Mesothelial cell of epicardium (in vitro differentiated cells): ENCODE data around the gene HBS1L. TPM values are rescaled to one million over a fixed set of nuclear protein-coding genes. Genes with fewer than 3 reads are reported as not detected.

Source experiments
- DNase-seq, 2 experiments: peaks; one replicate each; pipeline ENCODE4 v3.0.0; 2021; ENCODE audit warnings: low spot score in 2 of 2; ENCODE audit not compliant: unreplicated experiment in 2 of 2
- H3K27ac Mint-ChIP-seq: 2 replicates; pipeline ENCODE4 v1.8.0; 2021; ENCODE audit warnings: mixed read lengths
- H3K27me3 Mint-ChIP-seq: 2 replicates; pipeline ENCODE4 v1.8.0; 2021; ENCODE audit warnings: low read depth, mixed read lengths
- H3K36me3 Mint-ChIP-seq: 2 replicates; pipeline ENCODE4 v1.8.0; 2021; ENCODE audit warnings: mixed read lengths
- H3K4me1 Mint-ChIP-seq: 2 replicates; pipeline ENCODE4 v1.8.0; 2021; ENCODE audit warnings: mixed read lengths
- H3K4me3 Mint-ChIP-seq: 2 replicates; pipeline ENCODE4 v1.8.0; 2021; ENCODE audit warnings: mild to moderate bottlenecking, moderate library complexity, mixed read lengths
- H3K9me3 Mint-ChIP-seq: 2 replicates; pipeline ENCODE4 v1.8.0; 2021; ENCODE audit warnings: mixed read lengths
- total RNA-seq: library from RNA; stranded (reverse); gene quantifications from 3 replicates; pipeline ENCODE4 v1.2.1, GENCODE V29; 2021
- TF ChIP-seq, protein P1 (sequence below): fragments of 200-600 bp; sonication (generic); IDR thresholded peaks from one replicate; pipeline ENCODE4 v1.5.0; 2021; ENCODE audit warnings: antibody characterized with exemption; ENCODE audit not compliant: unreplicated experiment

The HBS1L gene
- total RNA-seq, 1 donor from 2014 or later = 75.7 TPM

DNA sequence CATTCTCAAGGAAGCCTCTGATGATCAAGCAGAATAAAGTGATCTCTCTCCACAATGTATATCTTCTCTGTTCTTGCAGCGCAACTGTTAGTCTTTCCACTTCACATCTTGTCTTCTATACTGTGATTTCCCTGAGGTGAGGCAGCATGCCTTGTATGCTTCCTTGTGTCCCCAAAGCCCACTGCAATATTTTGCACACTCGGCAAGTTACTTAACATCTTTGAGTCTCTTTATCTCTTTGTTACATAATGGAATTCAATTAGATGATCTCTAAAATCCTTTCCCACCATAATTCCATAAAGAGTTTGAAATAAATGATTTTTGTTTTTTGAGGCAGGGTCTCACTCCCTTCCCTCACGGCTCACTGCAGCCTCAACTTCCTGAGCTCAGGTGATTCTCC is 64.4 kb downstream of the HBS1L start:
- DNase-seq = no peak
- Mint-ChIP-seq H3K4me3 (no peak overlapping the region), H3K36me3 (peaks cover 10% of the 10 kb centered on the region), H3K27ac (no peak overlapping the region), H3K4me1 (no peaks in the 10 kb centered on the region), H3K27me3 (no peaks in the 10 kb centered on the region), H3K9me3 (peaks cover 3% of the 10 kb centered on the region)
- TF ChIP-seq, protein P1, sequence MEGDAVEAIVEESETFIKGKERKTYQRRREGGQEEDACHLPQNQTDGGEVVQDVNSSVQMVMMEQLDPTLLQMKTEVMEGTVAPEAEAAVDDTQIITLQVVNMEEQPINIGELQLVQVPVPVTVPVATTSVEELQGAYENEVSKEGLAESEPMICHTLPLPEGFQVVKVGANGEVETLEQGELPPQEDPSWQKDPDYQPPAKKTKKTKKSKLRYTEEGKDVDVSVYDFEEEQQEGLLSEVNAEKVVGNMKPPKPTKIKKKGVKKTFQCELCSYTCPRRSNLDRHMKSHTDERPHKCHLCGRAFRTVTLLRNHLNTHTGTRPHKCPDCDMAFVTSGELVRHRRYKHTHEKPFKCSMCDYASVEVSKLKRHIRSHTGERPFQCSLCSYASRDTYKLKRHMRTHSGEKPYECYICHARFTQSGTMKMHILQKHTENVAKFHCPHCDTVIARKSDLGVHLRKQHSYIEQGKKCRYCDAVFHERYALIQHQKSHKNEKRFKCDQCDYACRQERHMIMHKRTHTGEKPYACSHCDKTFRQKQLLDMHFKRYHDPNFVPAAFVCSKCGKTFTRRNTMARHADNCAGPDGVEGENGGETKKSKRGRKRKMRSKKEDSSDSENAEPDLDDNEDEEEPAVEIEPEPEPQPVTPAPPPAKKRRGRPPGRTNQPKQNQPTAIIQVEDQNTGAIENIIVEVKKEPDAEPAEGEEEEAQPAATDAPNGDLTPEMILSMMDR = no peak

DNA sequence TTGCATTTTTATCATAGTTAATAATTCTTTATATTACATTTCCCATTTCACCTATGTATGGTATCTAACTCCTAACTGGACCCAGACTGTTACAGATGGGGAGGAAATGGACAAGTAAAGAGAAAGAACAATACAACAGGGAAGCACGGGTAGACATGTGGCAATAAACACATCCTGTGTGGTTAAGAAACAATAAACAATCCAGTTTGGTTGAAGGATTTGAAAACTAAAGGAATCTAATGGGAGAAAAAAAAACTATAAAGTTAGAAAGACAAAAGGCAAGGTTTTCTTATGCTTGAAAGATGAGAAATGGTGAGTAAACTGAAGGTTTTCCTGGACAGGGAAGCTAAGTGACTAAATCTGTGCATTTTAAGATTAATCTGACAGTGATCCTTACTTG is 69.8 kb downstream of the HBS1L start:
- Mint-ChIP-seq H3K36me3 (peaks cover 29% of the 10 kb centered on the region), H3K27me3 (no peaks in the 10 kb centered on the region), H3K9me3 (peaks cover 3% of the 10 kb centered on the region), H3K4me3 (no peak overlapping the region), H3K4me1 (no peaks in the 10 kb centered on the region), H3K27ac (no peak overlapping the region)
- DNase-seq = no peak
- TF ChIP-seq, protein P1 = no peak

DNA sequence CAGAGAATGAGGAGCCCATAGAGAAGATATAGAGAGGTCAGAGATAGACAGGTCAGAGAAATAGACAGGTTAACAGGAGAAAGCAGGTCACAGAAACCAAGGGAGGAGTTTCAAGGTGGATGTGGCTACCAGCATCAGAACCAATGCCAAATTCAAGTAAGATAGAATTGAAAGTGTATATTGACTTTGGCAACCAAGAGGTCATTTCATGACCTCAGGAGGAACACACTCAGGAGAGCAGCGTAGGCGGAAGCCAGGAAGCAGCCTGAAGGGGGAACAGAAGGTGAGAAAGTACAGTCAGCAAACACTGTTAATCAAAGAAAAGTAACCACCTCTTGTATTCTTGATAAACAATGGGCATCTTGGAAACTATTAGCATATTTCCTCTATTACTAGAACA is 70.8 kb downstream of the HBS1L start:
- Mint-ChIP-seq H3K27ac (no peak overlapping the region), H3K36me3 (peaks cover 35% of the 10 kb centered on the region), H3K4me1 (no peaks in the 10 kb centered on the region), H3K4me3 (no peak overlapping the region), H3K27me3 (no peaks in the 10 kb centered on the region), H3K9me3 (peaks cover 3% of the 10 kb centered on the region)
- no peak for DNase-seq
- TF ChIP-seq, protein P1 = no peak

DNA sequence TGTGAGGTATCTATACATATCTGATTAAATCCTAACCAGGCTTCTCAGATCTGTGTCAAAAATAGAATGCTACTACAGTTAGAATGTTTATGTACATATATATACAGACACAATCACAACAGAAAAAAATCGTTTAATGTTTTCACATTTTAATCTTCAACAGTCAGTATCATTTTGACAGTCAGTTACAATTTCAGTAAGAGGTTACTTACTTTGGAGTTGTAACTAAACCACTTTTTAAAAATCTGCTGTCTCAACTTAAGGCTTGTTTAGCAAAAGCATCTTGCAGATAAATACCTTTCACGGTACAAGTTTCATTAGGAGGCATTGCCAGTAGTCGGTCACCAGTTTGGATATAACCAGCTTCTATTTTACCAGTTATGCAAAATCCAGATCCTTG is 72.5 kb downstream of the HBS1L start:
- H3K36me3 Mint-ChIP-seq = peaks cover 33% of the 10 kb centered on the region
- H3K9me3 Mint-ChIP-seq = no peaks in the 10 kb centered on the region
- H3K27me3 Mint-ChIP-seq = no peaks in the 10 kb centered on the region
- TF ChIP-seq, protein P1 = no peak
- H3K4me1 Mint-ChIP-seq = no peaks in the 10 kb centered on the region
- no peak overlapping the region for H3K27ac Mint-ChIP-seq
- no peak overlapping the region for H3K4me3 Mint-ChIP-seq
- DNase-seq = no peak

DNA sequence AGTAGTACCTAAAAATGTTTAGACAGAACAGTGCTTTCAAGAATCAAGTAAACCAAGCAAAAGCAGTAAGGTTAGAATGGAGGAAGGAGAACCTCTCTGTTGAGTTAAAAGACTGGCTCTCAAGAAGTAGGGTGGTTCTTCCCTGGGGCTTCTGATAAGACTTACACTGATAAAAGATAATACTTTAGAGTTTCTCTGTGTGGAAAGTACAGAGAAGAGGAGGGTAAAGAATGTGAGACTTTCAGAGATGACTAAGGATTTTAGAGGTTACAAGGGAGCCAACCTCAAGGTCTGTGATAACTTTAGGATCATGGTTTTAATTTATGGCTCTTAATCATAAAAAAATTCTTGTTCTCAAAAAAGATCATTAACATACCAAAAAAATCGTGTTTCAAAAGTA is 73.8 kb downstream of the HBS1L start:
- TF ChIP-seq, protein P1 = no peak
- peaks cover 2% of the 10 kb centered on the region for H3K9me3 Mint-ChIP-seq
- H3K4me3 Mint-ChIP-seq = no peak overlapping the region
- H3K27me3 Mint-ChIP-seq = no peaks in the 10 kb centered on the region
- H3K36me3 Mint-ChIP-seq = peaks cover 41% of the 10 kb centered on the region
- no peak for DNase-seq
- H3K27ac Mint-ChIP-seq = no peak overlapping the region
- no peaks in the 10 kb centered on the region for H3K4me1 Mint-ChIP-seq

DNA sequence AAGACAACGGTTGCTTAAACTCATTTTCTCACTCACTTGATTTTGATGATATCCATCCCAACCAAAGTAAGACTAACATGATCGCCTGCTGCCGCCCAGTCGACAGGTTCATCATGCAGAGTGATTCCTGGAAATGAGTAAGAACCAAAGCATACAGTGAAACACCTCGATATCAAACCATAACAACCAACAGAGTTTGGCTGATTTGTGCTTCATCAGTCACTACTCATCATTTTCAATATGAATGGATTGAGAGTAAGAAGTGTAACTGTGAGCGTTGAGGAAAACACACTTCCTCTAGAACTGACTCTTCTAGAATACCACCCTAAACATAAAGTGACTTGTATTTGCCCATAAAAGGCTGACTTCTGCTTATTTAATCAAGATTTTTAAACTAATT is 75.5 kb downstream of the HBS1L start:
- peaks cover 19% of the 10 kb centered on the region for H3K9me3 Mint-ChIP-seq
- H3K27ac Mint-ChIP-seq = no peak overlapping the region
- no peaks in the 10 kb centered on the region for H3K27me3 Mint-ChIP-seq
- peaks cover 51% of the 10 kb centered on the region for H3K36me3 Mint-ChIP-seq
- H3K4me3 Mint-ChIP-seq = no peak overlapping the region
- DNase-seq = no peak
- TF ChIP-seq, protein P1 = no peak
- H3K4me1 Mint-ChIP-seq = no peaks in the 10 kb centered on the region
